Superior temporal gyrus (tissue), 1 donor: ENCODE measurements around the gene KIAA1328.
"Not testable (repeated sequence)": the region's sequence is repeated elsewhere in the genome, so short reads cannot be mapped to it uniquely, and the experiment has no call there.

Experiments used
- DNase-seq: peaks from one replicate; pipeline ENCODE4 v3.0.0-alpha.2; 2016; ENCODE audit errors: extremely low spot score

KIAA1328 gene

DNA sequence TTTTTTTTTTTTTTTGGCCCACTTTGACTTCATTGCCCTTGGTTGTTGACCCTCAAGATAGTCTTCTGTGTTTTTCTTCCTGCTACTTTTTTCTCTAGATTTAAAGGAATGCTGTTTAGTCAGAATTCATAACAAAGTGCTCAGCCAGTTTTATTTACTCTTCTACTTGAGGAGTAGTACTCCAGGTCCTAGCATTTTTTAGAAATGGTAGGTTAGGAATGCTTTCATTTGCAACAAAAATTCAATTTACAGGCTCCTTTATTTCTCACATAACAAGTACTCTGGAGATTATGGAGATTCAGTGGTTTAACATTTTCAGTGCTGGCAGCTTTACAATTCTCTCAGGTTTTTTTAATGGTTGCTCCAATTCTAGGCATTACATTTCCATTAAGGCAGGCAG lies 58.2 kb downstream of the KIAA1328 start:
- DNase-seq, result no peak

DNA sequence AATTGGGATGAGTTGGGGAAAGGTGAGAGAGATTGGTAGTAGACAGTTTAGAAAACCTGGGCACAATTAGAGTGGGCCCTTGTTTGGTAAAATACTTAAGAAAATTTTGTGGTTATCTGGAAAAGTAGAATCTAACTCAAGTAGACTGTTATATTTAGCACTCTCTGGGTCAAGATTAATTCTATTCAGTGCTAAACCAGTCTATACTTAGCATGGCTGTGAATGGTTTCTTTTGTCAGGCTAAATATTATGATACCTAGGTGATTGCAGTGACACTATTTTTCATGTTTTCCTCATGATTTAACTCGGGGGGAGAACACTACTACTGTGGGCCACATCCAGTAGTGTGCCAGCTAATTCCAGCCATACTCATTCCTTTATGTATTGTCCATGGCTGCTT lies 58.9 kb downstream of the KIAA1328 start:
- no peak for DNase-seq

DNA sequence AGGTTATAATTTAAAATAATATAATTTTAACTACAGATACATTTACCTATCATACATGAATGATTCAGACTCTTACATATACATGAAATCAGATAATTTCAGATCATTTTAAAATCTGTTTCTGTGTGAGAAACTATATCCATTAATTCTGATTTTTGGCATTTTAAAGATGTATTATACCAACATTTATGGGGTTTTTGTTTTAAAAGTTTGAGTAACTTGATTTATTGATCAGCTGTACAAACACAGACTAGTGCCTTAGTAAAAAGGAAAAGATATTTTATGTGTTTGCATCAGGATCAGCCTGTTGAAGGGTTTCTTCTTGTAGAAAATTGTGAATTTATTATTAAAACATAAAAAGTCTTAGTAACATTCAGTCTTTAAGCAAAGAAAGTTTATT lies 59.9 kb downstream of the KIAA1328 start:
- DNase-seq, result no peak

DNA sequence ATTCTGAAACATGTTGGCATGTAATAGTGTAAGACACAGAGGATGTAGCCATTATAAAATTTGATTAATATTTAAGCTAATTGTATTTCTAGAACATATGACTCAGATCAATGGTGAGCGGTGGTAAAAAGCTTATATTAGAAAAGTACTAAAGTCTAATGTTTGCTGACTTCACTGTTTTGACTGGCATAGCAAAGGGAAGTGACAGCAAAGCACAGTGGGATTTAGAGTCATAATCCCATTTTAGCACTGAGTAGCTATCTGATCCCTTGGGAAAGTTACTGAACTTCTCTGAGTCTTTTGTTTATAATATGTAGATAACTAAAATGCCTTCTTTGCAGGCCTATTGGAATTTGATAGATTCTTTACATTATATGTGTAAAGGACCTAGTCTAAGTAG lies 60.4 kb downstream of the KIAA1328 start:
- no peak for DNase-seq

DNA sequence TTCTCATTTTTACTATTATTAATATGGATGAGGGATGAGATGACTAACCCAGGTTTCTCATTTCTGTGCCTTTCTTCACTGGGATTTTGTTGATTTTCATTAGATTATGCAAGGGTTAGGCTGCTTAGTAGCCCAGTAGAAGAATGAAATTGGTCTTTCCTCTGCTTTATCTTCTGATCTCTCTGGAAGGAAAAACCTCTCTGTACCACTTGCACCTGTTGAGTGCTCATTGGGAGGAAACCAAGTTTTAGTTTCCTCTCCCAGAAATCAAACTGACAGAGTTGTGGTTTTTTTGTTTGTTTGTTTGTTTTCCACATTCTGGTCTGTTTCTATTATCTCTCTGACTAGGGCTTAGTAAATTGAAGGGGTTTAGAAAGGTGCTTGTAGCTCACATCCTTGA lies 60.8 kb downstream of the KIAA1328 start:
- no peak for DNase-seq

DNA sequence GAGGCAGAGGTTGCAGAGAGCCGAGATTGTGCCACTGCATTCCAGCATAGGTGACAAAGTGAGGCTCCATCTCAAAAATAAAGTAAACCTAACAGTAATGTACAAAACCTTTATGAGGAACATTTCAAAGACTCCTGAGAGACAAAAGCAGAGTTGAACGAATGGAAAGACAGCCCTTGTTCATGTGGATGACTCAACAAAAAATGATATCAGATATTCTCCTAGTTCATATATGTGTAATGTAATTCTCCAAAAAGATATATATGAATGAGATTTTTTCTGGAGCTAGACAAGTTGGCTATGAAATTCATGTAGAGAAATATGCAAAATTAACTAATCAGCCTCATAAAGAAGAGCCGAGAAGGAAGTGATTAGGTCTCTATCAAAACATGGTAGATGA lies 61.7 kb downstream of the KIAA1328 start:
- DNase-seq, result no peak

DNA sequence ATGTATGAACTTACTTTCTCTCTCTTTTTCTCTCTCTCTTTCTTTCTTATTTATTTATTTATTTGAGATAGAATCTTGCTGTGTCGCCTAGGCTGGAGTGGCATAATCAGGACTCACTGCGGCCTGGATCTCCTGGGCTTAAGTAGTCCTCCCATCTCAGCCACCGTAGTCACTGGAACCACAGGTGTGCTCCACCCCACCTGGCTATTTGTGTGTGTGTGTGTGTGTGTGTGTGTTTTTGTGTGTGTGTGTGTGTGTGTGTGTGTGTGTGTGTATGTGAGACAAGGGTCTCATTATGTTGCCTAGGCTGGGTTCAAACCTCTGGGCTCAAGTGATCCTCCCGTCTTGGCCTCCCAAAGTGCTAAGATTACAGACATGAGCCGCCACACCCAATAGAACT lies 64.3 kb downstream of the KIAA1328 start:
- DNase-seq, result no peak

DNA sequence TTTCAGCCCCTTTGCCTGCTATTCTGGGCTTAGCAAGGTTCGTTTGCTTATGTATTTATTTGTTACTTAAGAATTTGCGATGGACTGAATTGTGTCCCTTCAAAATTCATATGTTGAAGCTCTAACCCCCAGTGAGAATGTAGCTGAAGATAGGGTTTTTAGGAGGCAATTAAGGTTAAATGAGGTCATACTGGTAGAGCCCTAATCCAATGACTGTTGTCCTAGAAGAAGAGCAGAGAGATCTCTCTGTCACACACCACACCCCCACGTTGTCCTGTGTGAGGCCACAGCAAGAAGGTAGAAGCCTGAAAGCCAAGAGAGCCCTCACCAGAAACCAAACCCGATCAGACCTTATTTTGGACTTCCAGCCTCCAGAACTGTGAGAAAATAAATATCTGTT lies 66.7 kb downstream of the KIAA1328 start:
- DNase-seq, result no peak

DNA sequence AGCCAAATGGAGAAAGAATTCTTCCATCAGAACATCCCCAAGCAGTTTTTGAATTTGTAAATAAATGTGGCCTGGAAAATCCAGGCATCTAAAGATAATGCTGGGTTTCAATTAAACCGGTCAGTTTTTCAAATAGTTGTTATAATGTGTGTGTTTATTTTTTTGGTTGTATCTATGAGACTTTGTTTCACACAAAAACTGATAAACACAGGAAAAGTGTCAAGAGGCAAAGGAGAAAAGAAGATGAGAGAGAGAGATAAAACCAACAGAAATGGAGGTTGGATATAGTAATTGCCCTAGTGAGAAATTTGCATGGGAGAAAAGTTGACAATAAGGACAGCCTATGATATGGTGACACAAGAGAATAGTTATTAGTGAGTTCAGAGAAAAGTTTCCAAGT lies 68.3 kb downstream of the KIAA1328 start:
- DNase-seq, result no peak

DNA sequence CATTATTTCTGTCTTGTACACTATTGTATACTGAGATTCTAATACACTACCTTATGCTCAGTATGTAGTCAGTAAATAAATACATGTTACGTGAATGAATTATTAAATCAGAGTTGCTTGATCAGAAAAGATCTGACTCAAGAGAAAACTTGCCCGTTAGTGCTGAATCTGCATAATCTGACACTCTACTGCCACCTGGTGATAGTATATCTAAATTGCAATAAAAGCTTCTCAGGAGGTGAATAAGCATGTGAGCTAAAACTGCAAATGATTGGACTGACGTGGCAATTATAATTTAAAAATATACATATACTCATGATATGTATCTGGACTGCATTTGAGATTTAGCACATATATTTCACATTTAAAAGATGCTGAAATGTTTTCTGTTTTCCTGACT lies 70.4 kb downstream of the KIAA1328 start:
- no peak for DNase-seq

DNA sequence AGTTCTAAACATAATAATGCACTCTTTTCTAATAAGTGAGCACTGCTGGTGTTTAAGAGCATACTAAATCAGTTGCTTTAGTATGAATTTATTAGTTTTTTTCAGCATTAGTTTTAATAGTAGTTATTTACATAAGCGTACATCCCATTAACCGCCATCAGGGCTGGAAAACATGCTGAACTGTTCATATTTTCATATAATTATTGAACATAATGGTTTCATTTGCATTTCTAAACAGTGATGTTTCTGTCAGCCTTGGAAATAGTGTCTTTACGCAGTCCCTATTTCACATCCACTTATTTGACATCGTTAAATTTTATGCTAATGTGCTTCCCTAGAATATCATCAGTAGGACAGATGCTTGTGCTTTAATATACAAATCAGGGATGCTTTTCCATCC lies 71.5 kb downstream of the KIAA1328 start:
- no peak for DNase-seq

DNA sequence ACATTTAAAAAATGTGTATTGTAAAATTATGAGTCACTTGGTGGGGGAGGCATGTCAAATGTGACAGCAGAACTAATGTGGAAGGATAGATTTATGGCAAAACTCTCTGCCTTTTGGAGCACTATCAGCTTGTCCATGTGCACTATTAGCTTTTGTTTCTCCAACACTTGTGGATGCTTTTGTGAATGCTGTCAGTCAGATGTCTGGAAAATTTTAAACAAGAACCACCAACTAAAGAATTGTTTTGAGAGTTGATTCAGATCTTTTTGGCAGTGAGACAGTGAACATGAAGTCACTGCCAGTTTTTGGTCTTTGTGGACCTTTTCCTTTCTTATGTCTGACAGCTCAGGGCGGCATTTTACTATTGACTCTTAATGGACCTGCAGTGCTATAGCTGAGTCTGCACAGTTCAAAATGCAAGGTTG lies 72.4 kb downstream of the KIAA1328 start:
- DNase-seq, result no peak

DNA sequence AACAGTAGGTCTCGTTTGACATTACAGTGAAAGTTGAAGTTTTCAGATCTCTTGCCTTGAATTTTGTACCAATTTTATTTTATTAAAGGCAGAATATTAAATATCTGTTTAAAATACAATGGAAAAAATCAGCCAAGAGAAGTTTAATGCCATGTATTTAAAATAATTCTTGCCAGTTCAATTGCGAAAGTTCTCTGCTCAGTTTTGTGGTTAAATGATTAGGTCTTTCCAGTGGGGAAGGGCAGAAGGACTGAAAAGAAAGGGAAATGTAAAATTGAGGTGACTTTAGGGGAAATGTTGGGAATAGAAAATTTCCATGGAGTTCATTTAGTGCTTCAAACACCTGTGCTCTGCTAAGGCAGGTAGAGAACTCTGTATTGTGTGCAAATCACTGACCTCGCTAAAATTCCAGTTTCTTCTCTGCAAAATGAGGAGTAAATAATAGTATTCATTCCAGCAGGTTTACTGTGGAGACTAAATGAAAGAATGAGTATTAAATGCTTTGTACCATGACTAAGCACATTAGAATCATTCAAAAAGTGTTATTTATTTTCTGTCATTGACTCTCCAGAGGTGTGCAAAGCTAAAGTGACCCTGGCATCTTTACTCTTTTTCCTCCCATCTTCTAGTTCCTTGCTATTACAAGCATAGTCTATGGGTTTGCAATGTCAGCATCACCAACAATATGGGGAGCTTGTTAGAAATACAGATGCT lies 74.4 kb downstream of the KIAA1328 start:
- no peak for DNase-seq

DNA sequence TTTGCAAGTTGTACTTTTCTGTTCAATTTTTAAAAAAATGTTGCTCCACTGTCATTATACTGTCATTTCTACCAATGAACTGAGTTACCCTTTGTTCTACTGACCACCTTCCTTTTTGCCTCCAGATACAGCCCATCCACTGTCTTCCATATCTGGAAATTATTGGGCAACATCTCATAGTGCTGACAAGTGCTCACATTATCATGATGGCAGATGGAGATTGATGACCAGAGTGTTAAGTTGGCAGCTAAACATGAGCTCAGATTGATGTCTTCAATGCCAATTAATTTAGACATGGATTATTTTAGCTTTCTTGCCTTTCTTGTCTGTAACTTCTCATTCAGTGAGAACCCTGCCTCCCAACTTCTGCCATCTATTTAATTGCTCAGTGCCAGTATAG lies 76.6 kb downstream of the KIAA1328 start:
- no peak for DNase-seq

DNA sequence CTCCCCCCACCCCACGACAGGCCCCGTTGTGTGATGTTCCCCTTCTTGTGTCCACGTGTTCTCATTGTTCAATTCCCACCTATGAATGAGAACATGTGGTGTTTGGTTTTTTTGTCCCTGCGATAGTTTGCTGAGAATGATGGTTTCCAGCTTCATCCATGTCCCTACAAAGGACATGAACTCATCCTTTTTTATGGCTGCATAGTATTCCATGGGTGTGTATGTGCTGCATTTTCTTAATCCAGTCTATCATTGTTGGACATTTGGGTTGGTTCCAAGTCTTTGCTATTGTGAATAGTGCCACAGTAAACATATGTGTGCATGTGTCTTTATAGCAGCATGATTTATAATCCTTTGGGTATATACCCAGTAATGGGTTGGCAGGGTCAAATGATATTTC lies 80.4 kb downstream of the KIAA1328 start:
- not testable (repeated sequence) for DNase-seq

DNA sequence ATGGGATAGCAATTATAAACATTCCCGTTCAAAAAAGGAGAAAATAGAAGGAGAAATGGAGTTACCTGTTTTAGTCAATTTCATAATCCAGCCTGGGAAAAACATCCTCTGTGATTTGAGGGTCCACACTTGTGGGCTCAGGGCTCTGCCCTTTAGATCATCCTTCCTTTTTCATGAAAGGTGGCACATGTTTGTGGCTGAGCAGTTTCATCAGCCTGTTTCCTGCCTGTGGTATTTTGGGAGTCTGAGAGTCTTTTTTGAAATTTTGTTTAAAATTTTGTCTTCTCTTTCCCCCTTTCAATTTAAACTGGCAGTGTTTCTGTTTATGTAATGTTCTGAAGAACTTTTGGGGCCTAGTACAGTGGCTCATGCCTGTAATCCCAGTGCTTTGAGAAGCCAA lies 84.0 kb downstream of the KIAA1328 start:
- no peak for DNase-seq

DNA sequence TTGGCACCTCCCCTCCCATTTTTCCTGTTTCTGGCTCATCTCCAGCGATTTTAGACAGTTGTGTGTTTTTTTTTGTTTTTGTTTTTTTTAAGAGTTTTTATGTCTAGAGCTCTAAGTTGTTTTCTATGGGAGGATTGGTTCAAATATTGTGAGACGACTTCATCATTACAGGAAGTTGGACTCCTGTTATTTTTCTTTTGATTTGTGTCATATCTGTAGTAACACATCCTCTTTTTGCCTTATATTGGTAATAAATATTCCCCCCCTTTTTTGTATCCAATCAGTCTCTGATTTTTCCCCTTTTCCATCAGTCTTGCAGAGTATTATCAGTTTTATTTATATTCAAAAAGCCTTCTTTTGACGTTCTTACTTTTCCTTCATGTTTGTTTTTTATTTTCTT lies 89.0 kb downstream of the KIAA1328 start:
- DNase-seq, result no peak

DNA sequence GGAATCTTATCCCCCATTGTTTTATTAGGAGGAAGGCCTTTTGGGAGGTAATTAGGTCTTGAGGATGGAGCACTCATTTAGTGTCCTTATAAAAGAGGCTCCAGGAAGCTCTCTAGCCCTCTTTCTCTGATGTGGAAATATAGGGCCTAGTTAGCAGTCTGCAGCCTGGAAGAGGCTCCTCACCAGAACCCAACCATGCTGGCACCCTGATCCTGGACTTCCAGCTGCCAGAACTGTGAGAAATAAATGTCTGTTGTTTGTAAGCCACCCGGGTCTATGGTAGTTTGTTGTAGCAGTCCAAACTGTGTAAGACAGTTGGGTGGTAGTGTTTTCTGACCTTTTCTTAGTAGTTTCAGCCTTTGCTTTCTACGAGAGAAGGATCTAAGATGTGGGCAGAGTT lies 100.7 kb downstream of the KIAA1328 start:
- no peak for DNase-seq

DNA sequence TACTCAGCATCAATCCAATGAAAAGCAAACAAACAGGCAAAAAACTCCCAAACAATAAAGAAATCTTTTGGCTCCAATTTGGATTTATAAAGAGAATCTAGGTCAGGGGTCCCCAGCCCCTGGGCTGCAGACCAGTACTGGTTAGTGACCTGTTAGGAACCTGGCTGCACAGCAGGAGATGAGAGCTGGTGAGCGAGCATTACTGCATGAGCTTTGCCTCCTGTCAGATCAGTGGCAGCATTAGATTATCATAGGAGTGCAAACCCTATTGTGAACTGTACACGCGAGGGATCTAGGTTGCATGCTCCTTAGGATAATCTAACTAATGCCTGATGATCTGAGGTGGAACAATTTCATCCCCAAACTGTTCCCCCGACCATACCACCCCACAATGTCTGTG lies 102.2 kb downstream of the KIAA1328 start:
- no peak for DNase-seq

DNA sequence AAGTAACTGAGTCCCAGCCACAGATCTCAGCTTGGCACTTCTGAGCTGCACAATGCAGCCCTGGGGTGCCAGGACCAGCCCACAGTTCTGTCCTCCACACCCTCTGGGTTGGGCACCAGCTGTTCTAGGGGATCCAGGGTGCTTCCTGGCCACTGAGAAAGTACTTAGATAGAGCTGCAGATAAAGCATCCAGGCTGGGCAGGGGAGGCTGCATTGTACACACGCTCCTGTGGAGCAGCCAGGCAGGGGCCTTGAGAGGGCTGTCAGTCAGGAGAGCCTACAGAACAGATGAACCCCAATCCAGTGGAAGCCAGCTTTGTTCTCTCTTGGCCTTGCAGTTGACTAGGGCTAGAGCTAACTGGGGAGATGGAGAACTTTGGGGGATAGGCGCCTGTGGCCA lies 104.6 kb downstream of the KIAA1328 start:
- no peak for DNase-seq

DNA sequence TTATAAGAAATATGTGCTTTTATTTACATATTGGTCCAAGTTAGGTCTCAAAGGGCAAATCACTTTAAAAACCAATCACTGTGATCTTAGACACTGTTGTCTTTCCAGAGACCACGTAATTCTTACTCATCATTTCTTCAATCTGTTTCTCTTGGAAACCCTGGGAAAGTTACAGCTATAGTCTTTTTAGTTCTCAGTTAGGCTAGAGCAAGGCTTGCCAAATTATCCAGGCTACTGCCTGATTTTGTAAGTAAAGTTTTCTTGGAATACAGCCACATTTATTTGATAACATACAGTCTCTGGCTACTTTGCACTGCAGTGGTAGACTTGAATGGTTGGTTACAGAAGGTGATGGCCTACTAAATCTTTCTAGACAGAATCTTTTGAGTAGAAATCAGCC lies 106.0 kb downstream of the KIAA1328 start:
- DNase-seq, result no peak

DNA sequence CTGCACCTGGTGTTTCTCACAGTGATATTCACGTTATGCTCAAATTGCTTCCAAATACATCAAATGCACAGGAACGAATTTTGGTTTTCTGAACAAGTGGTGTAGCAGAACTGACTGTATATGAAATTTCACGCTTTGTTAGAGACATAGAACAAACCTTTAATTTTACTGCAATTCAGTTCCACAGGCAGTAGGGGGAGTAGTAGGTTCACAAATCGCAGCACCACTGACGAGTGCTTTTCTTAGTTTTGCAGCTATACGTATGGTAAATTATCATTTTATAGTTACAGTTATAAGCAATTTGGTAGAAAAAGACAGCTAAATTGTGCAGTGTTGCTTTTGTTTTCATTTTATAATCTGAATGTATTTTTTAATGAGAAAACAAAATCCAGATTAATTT lies 113.3 kb downstream of the KIAA1328 start:
- DNase-seq, result no peak

DNA sequence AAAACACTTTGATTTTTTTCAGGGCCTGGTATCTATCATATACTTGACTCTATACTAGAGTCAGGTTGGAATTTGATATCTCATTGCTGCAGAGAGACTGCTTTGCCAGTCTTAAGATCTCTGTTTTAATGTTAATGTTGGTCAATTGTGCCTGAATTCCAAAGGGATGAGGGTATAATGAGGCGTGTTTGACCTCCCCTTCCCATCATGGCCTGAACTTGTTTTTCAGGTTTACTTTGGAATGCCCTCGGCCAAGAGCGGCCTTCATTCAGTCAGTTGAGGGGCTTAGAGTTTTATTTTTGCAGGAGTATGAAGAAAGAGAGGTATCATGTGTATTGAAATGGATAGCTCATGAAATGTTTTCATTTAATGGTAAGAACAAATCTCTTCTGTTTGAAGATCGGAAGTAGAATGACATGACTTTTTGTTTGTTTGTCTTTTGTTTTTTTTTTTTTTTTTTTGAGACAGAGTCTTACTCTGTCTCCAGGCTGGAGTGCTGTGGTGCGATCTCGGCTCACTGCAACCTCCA lies 119.0 kb downstream of the KIAA1328 start:
- DNase-seq, result no peak

DNA sequence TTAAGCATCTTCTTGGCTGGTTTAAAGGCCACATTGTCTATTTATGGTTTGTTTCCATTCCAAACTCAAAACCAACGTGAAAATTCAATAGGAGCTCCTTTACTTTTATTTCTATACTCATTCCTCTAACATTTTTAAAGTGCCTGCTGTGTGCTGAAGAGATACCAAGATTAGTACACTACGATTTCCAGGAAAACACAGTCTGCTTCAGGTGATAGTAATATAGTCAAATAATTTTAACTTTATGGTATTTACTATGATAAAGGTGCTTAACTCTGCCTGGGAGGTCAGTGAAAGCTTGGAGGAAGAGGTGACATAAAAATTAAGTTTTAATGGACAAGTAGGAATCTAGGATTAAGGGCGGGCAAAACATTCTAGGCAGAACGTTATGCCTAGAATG lies 121.4 kb downstream of the KIAA1328 start:
- no peak for DNase-seq
